HEK293 (cell line): ENCODE measurements around the gene UNG.

ENCODE experiments used
- CTCF ChIP-seq: fragments of 450-650 bp; formaldehyde crosslinking; IDR thresholded peaks from 2 replicates; pipeline ENCODE4 v1.5.1; 2016; ENCODE audit warnings: missing biosample characterization, missing genetic modification characterization
- ZNF121 ChIP-seq: fragments of 450-650 bp; formaldehyde crosslinking; IDR thresholded peaks from 2 replicates; pipeline ENCODE4 v1.5.1; 2016; ENCODE audit warnings: missing biosample characterization, missing genetic modification characterization
- ZNF18 ChIP-seq: fragments of 450-650 bp; formaldehyde crosslinking; IDR thresholded peaks from 2 replicates; pipeline ENCODE4 v1.5.1; 2016; ENCODE audit warnings: missing biosample characterization, missing genetic modification characterization

- no peak for TF ChIP-seq CTCF
- no peak for TF ChIP-seq ZNF121 (tag by site-specific recombination)
- no peak for TF ChIP-seq ZNF18 (tag by site-specific recombination)
These were observed 38.6 kb upstream of the UNG start for GRCh38 chr12:109058773-109059172.
